Eye (tissue), 1 donor: Measurements from ENCODE around the gene MICAL2.

Experiments used
- DNase-seq: peaks from one replicate; pipeline ENCODE4 v3.0.0-alpha.2; 2015

The MICAL2 gene

GRCh38 chr11:12157241-12157661 is 46.9 kb downstream of the MICAL2 start:
- no peak for DNase-seq

GRCh38 chr11:12158909-12159308 is 48.5 kb downstream of the MICAL2 start:
- no peak for DNase-seq

DNA sequence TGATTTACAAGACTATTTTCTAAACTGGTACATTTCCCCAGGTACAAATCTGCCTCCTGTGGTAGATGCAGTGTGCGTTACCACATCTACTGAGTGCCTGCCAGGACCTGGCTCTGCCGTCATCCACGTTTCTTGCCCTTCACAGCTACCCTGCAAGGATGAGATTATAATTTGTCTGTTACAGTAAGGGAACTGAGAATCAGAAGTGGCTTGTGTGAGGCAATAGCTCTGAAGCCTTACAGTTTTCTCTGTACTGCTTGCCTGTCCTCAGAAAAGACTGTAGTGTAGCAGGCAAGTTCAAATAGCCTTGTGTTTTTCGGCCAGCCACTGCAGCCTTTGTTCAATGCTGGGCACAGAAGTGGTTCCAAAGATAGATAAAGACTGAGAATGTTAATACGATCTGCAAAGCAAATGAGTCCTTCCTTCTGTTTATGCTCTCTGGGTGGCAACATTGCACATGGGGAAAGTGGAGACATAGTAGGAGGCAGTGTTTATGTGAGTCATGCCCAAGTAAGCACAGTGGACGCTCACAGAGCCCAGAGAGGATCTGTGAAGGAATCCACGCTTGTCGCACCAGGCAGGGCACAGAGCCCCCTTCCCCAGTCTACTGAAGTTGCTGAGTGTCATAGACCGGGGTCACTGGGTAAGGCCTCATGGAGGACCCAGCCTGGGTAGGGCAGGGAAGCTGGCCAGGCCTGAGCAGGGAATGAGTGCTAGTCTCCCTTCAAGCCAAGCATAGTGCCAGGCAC is 49.1 kb downstream of the MICAL2 start:
- no peak for DNase-seq

DNA sequence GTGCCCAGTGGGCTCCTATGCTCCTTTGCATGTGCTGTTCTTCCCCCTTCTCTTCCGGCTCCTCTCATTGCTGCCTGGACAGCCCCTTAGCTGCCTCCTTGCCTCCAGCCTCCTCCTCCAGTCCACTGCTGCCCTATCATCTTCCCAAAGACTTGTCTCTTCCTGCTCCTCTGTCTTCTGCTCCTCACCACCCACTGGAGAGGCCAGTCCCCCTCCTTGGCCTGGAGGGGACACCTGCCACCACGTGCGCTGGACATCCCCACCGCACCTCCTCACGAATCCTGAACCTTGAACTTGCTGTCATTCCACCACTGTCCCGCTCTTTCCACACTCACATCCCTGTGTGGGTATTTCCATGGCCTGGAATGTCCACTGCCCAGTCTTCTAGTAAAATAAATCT is 49.8 kb downstream of the MICAL2 start:
- no peak for DNase-seq

- no peak for DNase-seq
These were observed 50.3 kb downstream of the MICAL2 start for GRCh38 chr11:12160680-12161079.

DNA sequence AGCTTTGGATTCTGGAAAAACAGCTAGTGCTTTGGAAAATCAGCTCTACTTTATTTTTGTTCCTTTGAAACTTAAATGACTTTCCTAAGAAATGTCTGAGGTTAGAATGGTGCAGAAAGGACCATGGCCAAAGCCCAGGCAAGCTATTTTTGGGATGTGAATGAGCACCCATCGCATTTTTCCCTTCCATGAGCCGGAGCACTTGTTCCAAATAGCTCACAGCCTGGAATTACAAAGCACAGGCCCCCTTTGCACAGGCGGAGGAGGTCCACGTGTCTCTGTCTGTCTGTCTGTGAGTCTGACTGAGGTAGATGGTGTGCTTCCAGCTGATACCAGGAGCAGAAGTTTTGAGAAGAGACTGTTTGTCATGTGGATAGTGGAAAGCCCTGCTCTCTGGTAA is 50.7 kb downstream of the MICAL2 start:
- DNase-seq, result no peak

- DNase-seq, result no peak
These were observed 51.4 kb downstream of the MICAL2 start for GRCh38 chr11:12161603-12162350.

- no peak for DNase-seq
These were observed 52.3 kb downstream of the MICAL2 start for GRCh38 chr11:12162652-12163051.

DNA sequence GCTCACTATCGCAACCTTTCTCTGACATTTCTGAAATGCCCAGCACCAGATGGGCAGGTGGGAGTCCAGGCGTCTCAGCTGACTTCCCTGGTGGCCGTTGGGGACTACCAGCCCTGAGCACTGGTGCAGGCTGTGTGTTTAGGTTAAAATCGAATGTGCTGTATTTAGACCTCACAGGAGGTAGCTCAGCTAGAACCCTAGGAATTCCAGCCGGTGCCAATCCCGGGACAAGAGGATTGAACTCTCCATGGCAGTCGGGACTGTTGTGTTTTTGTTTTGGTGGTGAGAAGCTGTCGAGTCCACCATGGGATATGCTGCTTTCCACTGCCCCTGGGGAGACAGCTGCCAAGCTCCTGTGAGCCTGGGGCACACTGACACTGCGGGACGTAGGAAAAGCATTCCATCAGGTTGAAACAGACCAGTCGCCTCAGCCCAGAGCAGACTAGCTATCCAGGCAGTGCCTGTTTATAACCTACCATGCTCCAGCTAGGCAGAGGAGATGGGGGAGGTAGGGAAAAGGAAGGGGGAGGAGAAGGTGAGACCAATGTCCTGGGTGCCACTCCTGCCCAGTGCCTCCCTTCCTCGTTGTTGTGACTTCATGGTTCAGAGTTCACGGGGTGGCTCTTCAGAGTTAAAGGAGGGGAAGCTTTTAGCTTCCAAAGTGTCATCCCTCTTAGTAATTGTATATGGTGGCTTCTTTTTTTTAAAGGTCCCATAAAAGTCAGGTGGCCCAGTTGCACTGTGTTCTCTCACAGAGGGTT is 53.0 kb downstream of the MICAL2 start:
- no peak for DNase-seq

DNA sequence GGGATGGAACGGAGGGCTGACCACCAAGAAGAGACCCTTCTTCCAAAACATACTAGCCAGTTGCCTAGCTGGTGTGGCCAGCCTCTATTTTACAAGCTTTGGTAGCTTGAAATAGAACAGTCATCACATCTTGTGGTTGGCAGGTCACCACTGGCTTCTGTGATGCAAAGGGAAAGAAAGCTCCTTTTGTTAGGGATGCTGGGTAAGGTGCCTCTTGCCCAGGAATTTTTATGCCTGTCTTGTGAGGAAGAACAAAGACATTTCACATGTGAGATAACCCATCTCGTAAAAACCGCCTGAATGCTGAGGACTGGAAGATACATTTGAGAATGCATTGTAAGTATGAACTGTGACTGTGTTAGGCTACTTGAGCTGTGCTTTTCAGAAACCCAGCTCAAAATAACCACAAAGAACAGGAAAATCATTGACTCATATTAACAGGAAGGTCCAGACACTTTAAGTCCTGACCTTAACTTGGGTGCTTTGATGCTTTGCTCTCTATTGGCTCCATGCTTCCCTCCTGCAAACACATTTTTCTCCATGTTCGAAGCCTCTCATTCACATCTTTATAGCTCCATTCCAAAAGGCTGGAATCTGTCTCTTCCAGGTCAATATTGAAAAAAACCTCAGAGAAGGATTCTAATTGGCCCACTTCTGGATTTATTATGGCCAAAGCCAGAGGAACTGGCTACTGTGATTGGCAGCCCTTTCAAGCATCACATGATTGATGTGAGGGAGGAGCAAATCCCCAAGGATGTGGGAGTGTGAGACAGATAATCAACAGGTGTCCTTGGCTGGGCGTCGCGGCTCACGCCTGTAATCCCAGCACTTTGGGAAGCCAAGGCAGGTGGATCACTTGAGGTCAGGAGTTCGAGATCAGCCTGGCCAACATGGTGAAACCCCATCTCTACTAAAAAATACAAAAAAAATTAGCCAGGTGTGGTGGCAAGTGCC is 53.9 kb downstream of the MICAL2 start:
- no peak for DNase-seq

- DNase-seq, result no peak
These were observed 55.0 kb downstream of the MICAL2 start for GRCh38 chr11:12165237-12165875.

DNA sequence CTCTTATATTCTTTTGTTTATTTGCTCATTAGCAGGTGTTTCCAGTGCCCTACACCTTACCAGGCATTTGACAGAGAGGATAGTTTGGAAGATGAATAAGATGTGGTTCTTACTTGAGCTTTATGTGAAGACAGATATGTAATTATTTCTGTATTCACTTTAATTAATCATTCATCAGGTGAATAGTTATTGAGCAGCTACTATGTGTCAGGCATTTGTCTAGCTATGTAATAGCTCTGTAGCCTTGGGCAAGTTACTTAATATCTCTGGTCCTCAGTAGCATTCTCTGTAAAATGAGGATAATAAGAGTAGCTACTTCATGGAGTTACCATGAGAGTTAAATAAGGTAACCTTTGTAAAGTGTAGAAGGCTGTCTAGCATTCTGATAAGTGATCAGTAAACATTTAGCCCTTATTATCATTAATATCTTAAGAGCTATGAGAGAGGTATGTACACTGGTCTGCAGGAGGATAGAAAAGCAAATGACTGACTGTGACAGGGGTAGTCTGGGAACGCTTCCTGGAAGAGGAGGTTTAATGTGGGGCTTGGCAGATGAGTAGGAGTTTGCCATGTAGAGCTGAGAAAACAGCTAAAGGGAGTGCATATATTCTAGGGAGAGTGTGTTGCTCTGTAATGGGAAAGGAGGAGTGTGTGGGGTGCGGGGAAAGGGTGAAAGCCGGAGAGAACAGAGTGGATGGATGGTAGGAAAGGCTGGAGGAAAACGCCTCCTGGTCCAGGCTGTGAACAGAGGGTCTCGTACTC is 56.1 kb downstream of the MICAL2 start:
- DNase-seq, result no peak

DNA sequence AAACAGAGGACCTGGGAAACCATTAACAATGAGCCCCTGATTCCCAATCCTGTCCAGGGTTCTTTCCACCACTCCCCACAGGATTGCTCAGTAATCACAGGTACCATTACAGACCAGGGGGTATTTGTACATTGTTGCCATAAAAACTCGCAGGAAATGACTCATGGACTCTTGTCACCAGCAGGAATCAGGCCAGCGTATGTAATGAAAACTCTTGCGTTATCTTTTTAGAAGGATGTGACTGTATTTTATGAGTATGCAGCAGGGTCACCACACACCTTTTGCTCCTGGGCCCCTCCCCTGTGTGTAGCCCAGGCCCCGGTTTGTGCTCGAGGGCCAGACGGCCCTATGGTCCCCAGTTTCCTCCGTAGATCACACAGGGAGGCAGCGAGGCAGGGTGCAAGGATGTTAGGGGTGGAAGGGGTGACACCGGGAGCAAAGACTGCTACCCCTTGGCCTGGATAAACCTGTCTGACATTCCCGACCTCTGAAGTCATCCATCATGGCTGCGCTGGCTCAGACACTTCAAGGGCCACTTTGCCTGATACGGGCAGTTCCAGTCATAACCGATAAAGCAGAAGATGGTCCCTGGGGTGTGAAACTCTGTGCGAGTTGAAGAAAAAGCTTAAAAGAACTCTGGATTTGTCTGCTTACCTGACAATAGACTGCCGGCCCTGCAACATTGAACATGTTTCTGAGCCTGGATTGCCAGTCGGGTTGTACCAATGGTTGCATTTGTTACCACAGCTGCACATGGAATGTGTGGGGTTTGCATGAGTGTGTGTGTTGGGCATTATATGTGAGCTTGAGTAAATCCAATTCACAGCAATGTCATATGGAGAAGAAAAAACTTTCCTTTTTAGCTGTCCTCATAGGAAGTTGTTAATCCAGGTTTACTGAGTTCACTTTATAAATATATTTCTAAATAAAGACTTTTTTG is 56.9 kb downstream of the MICAL2 start:
- no peak for DNase-seq

GRCh38 chr11:12168114-12168513 is 57.7 kb downstream of the MICAL2 start:
- DNase-seq, result no peak

DNA sequence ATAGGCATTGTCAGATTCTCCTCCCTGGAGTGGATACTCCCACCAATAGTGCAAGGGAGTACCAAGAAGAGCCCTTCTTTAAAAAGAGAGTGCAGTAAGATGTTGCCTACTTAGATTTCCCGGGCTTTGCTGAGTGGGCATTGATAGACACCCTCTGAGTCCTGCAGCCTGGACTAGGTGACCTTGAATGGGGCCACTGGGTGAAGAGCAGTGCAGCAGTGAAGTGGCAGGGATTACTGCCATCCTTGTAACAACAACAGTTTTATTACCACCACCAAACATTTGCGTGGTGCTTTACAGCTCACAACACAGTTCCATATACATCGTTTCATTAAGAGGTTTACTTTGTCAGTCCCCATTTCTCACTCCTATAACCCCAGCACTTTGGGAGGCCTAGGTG is 59.4 kb downstream of the MICAL2 start:
- no peak for DNase-seq

GRCh38 chr11:12170501-12170900 is 60.1 kb downstream of the MICAL2 start:
- no peak for DNase-seq

DNA sequence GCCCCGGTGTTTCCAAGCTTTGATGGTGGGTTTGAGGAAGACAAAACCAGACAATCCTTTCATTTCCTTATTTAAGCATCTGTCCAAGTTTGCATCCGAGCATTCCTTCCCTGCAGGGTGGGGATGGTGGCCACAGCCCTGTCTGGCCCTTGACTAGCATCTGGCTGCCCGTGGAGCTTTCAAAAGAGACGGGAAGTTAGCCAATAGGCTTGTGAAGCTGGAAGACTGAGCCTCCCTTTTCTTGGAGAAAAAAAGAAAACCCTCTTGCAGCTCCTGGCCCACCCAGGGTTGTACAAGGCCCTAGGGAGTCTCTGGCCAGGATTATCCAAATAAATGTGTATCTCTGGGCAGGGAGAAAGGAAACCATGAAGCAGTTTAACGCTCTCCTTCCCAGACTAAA is 60.6 kb downstream of the MICAL2 start:
- no peak for DNase-seq

DNA sequence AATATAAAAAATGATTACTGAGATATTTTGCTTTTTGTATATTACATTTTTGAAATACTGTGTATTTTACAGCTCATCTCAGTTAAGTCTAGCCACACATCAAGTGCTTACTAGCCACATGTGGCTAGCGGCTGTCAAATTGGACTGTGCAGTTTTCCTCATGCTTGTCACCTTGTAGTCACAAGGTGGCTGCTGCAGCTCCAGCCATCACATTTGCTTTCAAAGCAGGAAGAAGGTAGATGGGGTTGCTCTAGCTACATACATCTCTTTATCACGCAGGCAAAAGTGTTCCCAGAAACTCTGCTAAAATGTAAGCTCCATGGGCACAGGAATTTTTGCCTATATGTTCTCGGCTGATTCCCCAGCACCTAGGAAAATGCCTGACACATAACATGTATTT is 61.5 kb downstream of the MICAL2 start:
- DNase-seq, result no peak

- no peak for DNase-seq
These were observed 62.2 kb downstream of the MICAL2 start for GRCh38 chr11:12172493-12173013.

DNA sequence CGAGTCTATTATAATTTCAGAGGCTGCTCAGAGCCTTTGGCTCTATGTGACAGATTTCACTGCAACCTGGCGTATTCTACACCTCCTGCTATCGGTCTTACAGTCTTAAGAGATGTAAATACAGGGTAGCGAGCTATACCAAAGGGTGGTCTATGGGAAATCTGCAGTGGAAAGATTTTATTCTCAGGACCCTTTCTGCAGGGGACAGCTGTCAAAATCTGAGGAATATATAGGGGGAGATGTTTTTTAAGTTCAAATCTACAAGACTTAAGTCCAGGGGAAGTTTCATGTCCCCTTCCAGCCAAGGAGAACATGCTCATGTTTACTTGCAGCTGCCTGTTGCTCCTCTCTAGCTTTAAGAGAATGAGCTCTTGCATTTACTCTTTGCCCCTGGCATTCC is 62.7 kb downstream of the MICAL2 start:
- DNase-seq, result no peak
